DND-41 (cell line): Measurements from ENCODE around the gene DGKH.

Source experiments
- EZH2 ChIP-seq: IDR thresholded peaks from 3 replicates; pipeline ENCODE4 v1.6.1; 2012; ENCODE audit warnings: borderline replicate concordance, low read depth, mild to moderate bottlenecking, moderate library complexity, low read length, inconsistent platforms; ENCODE audit not compliant: severe bottlenecking
- TF ChIP-seq, protein P1 (sequence below): IDR thresholded peaks from 2 replicates; pipeline ENCODE4 v1.5.1; 2012; ENCODE audit warnings: borderline replicate concordance, low read length, moderate library complexity, mild to moderate bottlenecking; ENCODE audit not compliant: poor library complexity, severe bottlenecking; ENCODE audit errors: extremely low read depth

DNA sequence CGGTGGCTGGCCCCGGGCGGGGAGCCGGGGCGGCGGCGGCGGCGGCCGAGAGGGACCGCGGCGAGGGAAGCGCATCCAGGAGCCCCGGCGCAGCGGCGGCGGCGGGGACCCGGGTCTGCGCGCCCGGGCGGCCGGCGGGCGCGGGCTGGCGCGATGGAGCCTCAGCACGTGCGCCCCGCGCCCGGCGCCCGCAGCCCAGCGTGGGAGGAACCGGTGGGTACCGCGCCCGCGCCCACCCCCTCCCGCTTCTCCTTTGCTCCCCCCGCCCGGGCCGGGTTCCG is 7.8 kb upstream of the DGKH start:
- TF ChIP-seq, protein P1, sequence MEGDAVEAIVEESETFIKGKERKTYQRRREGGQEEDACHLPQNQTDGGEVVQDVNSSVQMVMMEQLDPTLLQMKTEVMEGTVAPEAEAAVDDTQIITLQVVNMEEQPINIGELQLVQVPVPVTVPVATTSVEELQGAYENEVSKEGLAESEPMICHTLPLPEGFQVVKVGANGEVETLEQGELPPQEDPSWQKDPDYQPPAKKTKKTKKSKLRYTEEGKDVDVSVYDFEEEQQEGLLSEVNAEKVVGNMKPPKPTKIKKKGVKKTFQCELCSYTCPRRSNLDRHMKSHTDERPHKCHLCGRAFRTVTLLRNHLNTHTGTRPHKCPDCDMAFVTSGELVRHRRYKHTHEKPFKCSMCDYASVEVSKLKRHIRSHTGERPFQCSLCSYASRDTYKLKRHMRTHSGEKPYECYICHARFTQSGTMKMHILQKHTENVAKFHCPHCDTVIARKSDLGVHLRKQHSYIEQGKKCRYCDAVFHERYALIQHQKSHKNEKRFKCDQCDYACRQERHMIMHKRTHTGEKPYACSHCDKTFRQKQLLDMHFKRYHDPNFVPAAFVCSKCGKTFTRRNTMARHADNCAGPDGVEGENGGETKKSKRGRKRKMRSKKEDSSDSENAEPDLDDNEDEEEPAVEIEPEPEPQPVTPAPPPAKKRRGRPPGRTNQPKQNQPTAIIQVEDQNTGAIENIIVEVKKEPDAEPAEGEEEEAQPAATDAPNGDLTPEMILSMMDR, result no peak
- TF ChIP-seq EZH2, result no peak
